Measurements from ENCODE around the gene RGS9.

Gene RGS9

DNA sequence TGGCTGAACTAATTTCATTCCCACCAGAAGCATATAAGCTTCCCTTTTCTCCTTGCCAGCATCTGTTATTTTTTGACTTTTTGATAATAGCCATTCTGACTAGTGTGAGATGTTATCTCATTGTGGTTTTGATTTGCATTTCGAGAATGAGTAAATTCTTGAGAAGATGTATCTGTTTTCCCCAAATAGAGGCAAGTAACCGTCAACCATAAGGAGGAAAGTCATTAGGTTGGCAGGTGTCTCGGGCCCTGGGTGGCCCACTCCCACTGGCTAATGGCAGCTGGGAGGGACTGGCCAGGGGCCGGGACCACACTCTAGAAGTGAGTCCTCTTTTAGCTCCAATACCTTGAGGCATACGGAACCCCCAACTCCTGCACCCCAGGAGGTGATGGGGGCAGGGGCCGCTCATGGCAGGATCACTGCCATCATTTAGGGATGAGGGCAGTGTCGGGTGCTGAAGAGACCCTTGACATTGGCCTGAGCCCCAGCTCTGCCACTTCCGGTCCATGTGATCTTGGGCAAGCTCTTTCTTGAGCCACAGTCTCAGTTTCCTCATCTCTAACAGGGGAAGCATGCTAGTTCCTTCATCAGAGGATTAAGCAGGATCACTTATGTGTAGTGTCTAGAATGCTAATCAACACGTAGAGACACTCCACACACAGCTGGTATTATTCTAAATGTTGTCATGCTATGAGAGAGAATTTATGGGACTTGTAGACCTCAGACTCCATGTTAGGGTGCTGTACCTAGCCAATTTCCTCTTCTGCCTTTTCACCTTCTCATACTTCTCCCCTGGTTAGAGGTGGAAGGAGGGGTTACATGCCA, 44.3 kb downstream of the RGS9 start:
- DNase-seq, result no peak

DNA sequence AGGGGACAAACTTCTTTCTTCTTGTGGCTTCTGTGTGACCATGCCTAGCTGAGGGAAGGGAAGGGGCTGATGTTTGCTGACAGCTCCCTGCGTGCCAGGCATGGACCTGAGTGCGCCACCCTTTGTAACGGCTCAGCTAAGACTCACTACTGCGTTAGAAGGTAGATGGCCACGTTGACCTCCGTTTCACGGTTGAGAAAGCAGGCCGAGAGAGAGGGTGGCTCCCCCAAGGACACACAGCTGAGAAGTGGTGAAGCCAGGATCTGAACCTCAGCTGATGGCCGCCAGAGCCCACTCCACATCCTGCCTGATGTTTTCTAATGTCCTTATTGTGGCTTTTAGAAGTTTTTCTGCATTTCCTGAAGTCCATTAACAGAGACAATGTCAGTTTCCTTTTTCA, 45.1 kb downstream of the RGS9 start:
- DNase-seq, result no peak

DNA sequence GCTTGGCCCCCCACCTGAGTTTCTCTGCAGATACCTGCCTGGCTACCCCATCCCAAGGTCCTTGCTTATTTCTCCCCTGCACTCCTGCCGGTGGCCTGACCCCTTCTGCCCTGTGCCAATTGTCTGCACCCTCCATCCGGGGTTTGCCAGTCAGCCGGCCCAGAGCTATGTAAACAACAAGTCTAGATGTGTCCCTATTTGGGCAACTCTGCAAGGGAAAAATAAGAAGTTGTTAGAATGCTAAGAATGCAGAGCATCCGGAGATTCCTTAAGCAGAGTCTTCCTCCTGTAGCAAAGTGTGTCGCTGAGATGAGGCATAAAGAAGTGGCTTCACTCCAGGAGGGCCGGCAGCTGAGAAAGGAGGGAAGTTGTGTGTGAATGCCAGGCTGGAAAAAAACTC, 46.6 kb downstream of the RGS9 start:
- DNase-seq, result no peak

DNA sequence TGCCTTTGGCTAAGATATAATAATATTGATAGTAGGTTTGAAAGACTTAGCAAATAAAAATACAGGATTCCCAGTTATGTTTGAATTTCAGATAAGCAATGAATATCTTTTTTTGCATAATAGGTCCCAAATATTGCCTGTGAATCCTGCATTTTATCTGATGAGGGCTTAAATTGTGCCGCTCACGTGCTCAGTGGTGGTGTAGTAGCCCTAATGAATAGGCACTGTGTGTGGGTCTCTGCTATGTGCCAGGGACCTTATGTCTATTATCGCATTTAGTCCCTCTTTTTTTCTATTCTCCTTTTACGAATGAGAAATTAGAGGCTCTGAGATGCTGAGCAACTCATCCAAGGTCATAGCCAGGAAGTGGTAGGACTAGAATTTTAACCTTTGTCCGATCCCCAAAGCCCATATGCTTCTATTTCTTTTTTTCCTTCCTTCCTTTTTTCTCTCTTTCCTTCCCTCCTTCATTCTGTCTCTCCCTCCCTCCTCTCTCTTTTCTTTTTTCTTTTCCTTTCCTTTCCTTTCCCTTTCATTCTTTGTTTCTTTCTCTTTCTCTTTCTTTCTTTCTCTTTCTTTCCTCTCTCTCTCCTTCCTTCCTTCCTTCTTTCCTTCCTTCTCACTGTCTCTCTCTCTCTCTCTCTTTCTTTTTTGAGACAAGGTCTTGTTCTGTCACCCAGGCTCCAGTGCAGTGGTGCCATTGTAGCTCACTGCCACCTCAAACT, 47.2 kb downstream of the RGS9 start:
- DNase-seq, result no peak

DNA sequence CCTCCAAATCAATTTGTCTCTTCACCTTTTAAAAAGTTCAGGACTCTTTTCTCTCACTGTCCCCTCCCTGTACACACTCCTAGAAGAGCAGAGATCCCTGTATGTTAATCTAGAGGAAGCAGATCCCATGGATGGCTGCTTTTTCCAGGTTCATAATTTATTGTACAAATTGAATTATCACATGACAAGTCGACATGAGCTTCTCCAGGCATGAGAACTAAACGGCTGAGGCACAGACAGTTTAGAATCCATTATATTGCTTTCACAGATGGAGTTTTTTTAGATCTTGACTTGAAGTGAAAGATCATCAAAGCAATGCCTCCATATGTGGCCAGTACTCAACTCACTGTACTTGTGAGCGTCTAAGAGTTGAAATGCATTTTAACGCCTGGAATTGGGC, 47.9 kb downstream of the RGS9 start:
- DNase-seq, result no peak

DNA sequence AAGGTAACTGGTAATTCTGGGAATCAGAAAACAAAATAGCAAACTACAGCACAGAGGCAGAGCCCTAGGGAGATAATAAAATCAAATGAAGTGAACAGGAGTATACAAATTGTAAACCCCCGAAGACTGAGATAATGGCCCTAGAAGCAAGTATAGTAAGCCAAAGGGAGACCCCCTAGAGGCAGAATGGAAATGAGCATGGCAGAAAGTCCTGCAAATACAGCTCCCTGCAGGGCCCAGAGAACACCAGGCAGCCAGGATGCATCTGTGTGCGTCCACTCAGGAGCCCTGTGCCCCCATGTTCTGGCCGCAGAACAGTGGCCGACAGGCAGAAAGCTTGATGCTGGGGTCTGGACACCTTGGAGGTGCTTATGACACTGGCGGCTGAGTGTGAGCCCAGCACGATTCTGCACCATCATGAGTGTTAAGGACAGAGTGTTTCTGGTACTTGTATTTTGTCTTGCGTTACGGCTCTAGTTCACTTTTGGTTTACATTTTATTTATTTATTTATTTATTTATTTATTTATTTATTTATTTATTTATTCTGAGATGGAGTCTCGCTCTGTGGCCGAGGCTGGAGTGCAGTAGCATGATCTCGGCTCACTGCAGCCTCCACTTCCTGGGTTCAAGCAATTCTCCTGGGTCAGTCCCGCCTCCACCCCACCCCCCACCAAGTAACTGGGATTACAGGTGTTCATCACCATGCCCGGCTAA, 48.7 kb downstream of the RGS9 start:
- DNase-seq, result no peak

DNA sequence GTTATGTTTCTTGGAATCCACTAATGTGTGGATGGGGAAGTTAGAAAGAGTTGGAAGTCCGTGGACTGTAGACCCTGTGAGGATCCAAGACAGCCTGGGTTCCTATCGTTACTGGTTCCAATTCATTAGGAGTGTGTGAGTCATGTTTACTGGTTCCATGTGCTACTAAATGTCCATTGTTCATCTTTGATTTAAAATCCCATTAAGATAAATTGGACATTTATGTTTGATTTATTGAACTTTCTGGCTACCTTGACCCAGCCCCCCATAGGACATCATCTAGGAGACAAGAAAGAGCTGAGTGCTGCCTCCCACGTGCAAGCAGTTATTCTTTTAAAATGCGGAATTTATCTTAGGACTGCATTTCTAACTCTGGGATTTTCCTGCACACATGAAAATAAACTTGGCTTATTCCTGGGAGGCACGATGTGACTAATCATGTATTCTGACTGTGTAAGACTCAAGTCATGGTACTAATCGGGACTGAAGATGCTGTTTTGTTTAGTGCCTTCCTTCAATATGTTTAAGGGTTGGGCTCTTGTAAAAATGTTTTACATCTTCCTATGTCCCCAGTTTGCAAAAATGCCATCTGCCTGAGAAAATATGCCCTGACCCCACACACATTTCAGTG, 53.4 kb downstream of the RGS9 start:
- no peak for DNase-seq

DNA sequence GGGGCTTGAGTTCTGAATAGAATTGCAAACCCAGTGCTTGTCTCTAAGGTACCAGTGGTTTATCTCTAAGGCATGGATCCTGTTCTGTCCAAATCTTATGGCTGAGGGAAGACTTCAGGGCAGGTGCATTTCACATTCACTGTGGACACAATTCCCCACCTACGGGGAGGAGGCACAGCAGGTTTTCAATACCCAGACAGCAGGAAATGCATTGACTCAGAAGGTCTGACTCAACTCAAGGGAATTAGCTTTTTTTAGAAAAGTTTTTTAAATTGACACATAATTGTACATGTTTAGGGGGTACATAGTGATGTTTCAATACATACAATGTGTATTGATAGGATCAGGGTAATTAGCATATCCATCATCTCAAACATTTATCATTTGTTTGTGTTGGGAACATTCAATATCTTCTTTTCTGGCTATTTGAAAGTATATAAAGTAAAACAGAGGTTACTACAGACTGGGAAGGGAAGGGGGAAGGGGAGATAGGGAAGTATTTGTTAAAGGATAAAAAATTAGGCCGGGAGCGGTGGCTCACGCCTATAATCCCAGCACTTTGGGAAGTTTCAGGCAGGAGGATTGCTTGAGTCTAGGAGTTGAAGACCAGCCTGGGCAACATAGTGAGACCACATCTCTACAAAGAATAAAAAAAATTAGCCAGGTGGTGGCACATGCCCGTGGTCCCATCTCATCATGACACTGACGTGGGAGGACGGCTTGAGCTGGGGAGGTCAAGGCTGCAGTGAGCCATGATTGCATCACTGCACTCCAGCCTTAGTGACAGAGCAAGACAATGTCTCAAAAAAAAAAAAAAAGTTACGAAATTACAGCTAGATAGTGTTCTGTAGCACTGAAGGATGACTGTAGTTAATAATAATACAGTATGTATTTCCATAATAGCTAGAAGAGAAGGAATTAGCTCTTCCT, 54.9 kb downstream of the RGS9 start:
- no peak for DNase-seq

DNA sequence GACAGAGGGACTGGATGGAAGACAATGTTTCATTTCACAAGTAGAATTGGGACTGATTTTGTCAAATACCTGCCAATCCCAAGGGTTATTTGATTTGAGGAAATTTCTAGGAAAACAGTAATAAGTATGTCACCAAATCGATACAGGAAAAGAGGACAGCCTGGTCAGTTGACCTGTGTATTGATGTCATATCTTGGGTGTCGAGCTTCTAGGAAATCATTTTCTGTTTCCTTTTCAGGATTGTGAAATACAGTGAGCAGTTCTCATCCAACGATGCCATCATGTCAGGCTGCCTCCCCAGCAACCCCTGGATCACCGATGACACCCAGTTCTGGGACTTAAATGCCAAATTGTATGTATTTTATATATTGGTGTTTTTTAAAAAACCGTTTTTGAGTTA, 56.1 kb downstream of the RGS9 start:
- DNase-seq, result no peak

DNA sequence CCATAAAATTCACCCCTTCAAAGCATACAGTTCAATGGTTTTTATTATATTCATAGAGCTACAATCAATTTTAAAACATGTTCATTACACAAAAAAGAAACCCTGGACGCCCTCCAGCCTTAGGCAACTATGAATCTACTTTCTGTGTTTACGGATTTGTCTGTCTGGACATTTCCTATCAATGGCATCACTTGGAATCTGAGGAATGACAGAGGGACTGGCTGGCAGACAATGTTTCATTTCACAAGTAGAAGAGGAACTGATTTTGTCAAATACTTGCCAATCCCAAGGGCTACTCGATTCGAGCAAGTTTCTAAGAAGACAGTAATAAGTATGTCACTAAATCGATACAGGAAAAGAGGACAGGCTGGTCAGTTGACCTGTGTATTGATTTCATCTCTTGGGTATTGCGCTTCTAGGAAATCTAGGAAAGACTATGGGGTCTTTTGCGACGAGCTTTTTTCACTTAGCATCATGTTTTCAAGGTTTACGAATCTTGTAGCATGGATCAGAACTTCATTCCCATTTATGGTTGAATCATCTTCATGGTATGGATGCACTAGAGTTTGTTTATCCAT, 56.6 kb downstream of the RGS9 start:
- no peak for DNase-seq

DNA sequence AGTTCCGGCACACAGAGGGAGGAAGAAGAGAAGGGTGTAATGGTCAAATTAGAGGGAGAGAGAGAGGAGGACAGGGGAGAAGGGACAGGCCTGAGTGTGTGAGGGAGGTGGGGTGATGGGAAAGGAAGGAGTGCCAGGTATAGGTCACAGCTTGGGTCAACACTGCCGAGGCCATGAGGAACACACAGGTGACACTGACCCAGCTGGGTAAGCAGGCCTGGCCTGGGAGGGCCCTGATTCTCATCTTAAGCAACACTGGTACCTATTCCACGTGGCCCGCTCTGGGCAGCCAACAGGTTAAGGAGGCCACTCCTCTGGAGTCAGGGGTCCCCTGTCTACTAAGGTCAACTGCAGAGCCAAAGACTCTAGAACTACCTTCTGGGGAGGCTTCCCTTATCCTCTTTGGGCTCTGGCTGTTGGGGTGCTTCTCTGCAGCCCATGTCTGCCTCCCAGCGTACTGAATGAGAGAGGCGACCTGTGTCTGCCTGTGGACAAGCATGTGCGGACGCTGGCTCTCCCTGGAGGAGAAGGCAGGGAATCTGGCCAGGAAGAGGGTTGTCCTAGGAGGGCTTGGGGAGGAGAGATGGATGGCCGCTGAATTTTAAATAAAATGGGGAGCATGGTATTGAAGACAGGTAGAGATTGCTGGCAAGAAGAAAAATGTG, 57.6 kb downstream of the RGS9 start:
- DNase-seq, result no peak

DNA sequence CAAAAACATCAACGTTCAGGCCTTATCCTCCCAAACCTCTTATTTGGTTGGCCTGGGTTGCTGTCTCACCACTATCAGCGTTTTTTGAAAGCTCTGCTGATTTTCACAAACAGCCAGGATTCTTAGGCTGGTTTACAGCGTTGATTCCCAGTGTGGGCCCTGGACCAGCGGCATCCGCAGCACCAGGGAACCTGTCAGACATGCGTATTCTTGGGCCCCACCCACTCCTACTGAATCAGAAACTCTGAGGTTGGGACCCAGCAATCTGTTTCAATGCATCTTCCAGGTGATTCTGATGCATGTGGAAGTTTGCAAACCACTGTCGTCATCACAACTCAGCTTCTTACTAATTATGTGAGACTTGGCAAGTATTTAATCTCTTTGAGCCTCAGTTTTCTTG, 58.5 kb downstream of the RGS9 start:
- DNase-seq, result no peak

DNA sequence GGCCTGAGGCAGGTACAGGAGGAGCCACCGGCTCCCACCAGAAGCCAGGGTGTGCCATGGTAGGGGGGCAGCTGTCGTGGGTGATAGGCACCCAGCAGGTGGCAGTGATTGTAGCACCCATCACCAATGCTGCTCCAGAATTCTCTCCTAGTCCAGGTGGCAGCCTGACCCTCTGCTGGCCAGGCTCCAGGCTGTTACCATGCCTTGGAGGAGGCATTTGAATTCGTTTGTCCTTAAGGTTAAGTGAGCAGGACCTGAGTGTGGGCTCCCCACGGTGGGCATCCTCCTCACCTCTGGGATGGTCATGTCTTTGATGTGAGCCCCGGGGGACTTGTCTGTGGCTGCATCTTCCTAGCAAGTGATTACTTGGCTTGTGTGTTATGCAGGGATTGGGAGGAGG, 59.4 kb downstream of the RGS9 start:
- no peak for DNase-seq

DNA sequence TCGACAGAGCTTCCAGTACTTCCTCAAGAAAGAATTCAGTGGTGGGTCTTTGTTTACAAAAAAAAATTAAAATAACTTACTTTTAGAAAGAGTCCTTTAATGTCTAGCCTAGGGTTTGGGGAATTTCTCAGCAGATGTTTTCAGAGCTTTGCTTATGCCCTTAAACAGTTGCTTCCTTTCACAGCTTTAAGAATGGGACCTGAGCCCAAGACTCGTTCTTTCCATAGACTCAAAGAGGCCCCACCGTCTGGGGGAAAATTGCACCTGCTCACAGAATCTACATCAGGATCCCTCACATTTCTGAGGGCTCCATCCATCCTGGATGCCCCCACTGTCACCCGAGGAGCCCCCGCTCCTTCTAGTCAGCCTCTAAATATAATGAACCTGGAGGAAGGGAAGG, 60.0 kb downstream of the RGS9 start:
- no peak for DNase-seq

DNA sequence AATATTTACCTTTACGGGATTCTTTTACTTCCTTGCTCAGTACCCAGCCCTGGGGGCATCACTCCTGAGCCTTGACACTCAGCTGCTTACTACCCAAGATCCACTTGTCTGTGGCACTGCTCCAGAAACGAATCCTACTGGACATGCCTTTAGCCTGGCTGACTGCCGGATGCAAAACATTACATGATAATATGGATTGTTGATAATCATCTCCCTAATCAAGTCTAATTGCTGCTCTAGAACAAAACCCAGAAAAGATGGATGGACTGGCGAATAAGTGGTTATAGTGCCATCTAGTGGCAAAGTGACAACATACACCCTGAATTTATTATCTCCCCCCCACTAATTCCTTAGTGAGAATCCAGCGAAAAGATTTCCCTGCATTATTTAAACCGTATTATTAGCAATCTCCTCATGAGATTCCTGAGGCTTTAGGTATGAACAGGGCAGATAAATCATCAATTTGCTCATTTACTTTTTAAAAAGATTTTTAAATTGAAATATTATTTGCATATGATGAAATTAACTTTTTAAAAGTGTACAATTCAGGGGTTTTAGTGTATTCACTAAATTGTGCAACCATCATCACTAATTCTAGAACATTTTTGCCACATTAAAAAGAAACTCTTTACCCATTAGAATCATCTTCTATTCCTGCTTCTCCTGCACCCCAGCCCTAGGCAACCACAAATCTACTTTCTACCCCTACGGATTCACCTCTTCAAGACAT, 61.6 kb downstream of the RGS9 start:
- peak in 7 of 51 donors; percentile 6 to 58 (median 24) for DNase-seq

DNA sequence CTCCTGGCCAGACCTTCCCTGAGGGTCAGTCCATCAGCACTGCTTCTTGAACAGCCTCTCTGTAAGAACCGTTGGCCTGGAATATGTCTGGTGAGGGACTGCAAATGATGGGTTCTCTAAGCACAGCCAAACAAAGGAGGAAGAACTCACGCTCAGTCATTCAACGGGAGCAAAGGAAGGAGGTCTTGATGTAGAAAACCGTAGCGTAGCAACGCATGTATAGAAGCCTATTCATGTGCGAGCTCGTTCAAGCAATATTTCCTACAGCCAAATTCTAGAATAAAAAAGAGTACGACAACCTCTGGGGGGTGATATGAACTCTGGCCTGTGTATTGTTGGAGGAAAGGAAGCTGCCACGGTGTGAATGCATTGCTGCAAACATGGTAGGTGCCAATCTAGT, 64.2 kb downstream of the RGS9 start:
- no peak for DNase-seq

DNA sequence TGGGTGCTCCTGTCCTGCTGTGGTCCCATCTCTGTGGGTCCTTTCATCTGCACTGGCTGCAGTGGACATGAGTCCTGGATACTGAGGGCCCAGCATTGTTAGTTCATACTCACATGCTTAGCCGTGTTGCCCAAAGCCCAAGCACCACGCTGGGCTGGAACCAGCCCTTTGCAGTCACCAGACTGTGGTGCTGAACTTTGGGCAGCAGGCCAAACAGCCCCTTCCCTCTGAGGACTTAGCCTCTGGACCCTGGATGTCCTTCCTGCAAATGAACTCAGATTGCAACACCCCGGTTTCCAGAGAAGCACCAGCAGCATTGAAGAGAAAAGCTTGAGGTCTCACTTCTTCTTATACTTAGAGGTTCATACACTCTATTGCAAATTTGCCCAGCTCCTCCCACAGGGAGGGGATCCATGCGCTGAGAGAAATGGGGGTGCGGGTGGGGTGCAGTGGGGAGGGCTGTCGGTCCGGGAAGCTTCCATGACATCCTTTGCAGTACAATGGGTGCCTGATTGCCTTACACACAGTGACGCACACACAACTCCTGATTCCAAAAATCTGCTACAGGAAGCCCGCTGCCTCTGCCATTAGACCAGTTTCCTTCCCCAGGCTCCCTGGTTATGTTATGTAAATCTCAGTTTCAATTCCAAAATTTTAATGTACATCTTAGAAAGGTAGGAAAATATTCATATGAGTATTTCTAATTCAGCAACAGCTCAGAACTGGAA, 65.8 kb downstream of the RGS9 start:
- no peak for DNase-seq

DNA sequence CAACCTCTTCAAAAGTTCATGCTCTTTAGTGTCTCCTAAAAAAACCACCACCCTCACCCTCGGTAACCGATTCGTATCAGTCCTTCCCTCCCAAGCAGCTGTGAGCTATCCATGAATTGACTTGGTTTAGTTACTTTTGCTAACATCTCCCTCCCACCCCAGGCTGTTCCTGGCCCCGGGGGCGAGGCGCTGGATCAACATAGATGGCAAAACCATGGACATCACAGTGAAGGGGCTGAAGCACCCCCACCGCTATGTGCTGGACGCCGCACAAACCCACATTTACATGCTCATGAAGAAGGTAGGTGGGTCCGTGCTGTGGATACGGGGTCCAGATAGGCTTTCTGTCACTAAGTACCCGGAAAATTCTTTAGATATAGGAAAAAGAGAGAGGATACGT, 66.8 kb downstream of the RGS9 start:
- no peak for DNase-seq

DNA sequence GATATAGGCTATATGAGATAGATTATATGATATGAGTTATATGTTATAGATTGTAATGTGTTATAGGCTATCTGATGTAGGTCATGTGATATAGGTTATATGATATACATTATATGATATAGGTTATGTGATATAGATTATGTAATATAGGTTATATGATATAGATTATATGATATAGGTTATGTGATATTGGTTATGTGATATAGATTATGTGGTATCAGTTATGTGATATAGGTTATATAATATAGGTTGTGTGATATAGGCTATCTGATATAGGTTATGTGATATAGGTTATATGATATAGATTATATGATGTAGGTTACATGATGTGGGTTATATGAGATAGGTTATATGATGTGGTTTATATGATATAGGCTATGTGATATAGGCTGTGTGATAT, 68.5 kb downstream of the RGS9 start:
- DNase-seq, result no peak

Data from hypothalamus (tissue), 51 donors.